ENCODE results near the gene TFAM.

DNA sequence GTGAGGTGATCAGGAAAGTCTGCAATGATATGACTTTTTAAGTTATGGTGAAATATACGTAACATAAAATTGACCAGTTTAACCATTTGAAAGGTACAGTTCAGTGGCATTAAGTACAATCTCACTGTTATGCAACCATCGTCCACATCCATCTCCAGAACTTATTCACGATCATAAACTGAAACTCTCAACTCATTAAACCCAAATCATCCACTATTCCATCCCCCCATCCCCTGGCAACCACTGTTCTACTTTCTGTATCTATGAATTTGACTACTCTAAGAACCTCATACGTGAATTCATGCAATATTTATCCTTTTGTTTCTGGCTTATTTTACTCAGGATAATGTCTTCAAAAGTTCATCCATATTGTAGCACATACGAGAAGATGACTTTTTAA lies 48.4 kb downstream of the TFAM start:
- TF ChIP-seq CTCF (conservative IDR thresholded peaks at IDR 0.05) (no peak), ZFX (IDR thresholded peaks at IDR 0.05) (no peak)

Data from C4-2B (cell line).